ENCODE data around the gene RASSF5. TPM values are rescaled to one million over a fixed set of nuclear protein-coding genes. Genes with fewer than 3 reads are reported as not detected.

Gene RASSF5
- total and polyA plus RNA-seq, 9 of the 15 experiments (the other 6 are each of a cell fraction or from before 2014, with no cell fraction given) = 6.1 to 41.0 (median 25.2) TPM

- TF ChIP-seq CTCFL (IDR thresholded peaks at IDR 0.05; ENCODE audit: borderline replicate concordance, insufficient read depth, low read depth, low read length, poor library complexity, severe bottlenecking) (no peak), KLF6 (CRISPR knock-in tag; IDR thresholded peaks at IDR 0.05; ENCODE audit: borderline replicate concordance) (peak; percentile 74; the same call in 1 of the 2 replicates), NONO (IDR thresholded peaks at IDR 0.05; ENCODE audit: low read depth in 2 of 2, low read length in 1 of 2) (0 out of 4 replicates have a peak, but pooled peaks of 1 of the 2 experiments have one; percentile 15), NFE2 (IDR thresholded peaks at IDR 0.05; ENCODE audit: low read depth) (no peak), MAX (CRISPR knock-in tag; IDR thresholded peaks at IDR 0.05) (peak; percentile 66), ELF1 (tag; IDR thresholded peaks at IDR 0.05) (peak; percentile 84), ZBTB11 (CRISPR knock-in tag; IDR thresholded peaks at IDR 0.05) (no peak; a peak in 1 of 6 replicates), MITF (IDR thresholded peaks at IDR 0.05) (no peak), MAZ (CRISPR knock-in tag; conservative IDR thresholded peaks at IDR 0.05 in 1 of 2, IDR thresholded peaks at IDR 0.05 in 1 of 2) (peak; percentile 54 to 61; a peak in 3 of 4 replicates), ELK1 (CRISPR knock-in tag; IDR thresholded peaks at IDR 0.05) (no peak), RBM17 (IDR thresholded peaks at IDR 0.05; ENCODE audit: borderline replicate concordance, low read depth, low read length) (no peak), BDP1 (IDR thresholded peaks at IDR 0.05; ENCODE audit: insufficient read depth, insufficient read length) (no peak)
- TF ChIP-seq, protein P1, sequence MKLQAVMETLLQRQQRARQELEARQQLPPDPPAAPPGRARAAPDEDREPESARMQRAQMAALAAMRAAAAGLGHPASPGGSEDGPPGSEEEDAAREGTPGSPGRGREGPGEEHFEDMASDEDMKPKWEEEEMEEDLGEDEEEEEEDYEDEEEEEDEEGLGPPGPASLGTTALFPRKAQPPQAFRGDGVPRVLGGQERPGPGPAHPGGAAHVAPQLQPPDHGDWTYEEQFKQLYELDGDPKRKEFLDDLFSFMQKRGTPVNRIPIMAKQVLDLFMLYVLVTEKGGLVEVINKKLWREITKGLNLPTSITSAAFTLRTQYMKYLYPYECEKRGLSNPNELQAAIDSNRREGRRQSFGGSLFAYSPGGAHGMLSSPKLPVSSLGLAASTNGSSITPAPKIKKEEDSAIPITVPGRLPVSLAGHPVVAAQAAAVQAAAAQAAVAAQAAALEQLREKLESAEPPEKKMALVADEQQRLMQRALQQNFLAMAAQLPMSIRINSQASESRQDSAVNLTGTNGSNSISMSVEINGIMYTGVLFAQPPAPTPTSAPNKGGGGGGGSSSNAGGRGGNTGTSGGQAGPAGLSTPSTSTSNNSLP (IDR thresholded peaks at IDR 0.05; ENCODE audit: borderline replicate concordance, low read depth, low read length) = no peak
Measured at GRCh38 chr1:206575165-206575893, 68.0 kb downstream of the RASSF5 start (continued).

Data from K562 (cell line).